Sigmoid colon (tissue), 4 donors: ENCODE data around the gene ITGA5.

ENCODE experiments used
- POLR2A ChIP-seq, 2 donors: fragments of 450-650 bp; IDR thresholded peaks; one replicate each; pipeline ENCODE4 v1.6.1; 2016; ENCODE audit warnings: antibody characterized with exemption in 2 of 2, mild to moderate bottlenecking in 2 of 2, moderate library complexity in 2 of 2
- POLR2AphosphoS5 ChIP-seq, 4 donors: sonication (generic); formaldehyde crosslinking; IDR thresholded peaks; one replicate each; pipeline ENCODE4 v1.6.1; 2017; ENCODE audit warnings: antibody characterized with exemption in 4 of 4
- TF ChIP-seq, protein P1 (sequence below), 4 experiments: fragments of 450-650 bp in 3 of 4; fragments of 200-600 bp in 1 of 4; IDR thresholded peaks; one replicate each; pipeline ENCODE4 v1.5.1; 2016 to 2019; ENCODE audit warnings: antibody characterized with exemption in 4 of 4, mild to moderate bottlenecking in 3 of 4, moderate library complexity in 2 of 4

GRCh38 chr12:54350743-54351142 lies 68.3 kb downstream of the ITGA5 start:
- TF ChIP-seq POLR2A (IDR thresholded peaks at IDR 0.05): no peak
- TF ChIP-seq, protein P1, sequence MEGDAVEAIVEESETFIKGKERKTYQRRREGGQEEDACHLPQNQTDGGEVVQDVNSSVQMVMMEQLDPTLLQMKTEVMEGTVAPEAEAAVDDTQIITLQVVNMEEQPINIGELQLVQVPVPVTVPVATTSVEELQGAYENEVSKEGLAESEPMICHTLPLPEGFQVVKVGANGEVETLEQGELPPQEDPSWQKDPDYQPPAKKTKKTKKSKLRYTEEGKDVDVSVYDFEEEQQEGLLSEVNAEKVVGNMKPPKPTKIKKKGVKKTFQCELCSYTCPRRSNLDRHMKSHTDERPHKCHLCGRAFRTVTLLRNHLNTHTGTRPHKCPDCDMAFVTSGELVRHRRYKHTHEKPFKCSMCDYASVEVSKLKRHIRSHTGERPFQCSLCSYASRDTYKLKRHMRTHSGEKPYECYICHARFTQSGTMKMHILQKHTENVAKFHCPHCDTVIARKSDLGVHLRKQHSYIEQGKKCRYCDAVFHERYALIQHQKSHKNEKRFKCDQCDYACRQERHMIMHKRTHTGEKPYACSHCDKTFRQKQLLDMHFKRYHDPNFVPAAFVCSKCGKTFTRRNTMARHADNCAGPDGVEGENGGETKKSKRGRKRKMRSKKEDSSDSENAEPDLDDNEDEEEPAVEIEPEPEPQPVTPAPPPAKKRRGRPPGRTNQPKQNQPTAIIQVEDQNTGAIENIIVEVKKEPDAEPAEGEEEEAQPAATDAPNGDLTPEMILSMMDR (IDR thresholded peaks at IDR 0.05): no peak
- TF ChIP-seq POLR2AphosphoS5 (IDR thresholded peaks at IDR 0.05): no peak
